Astrocyte of the hippocampus (primary cell): ENCODE results near the gene PHACTR1.

Experiments used
- DNase-seq: peaks from one replicate; pipeline ENCODE4 v3.0.0; 2011; ENCODE audit warnings: low read depth, low spot score

Gene PHACTR1

GRCh38 chr6:12947967-12948366 is 231.4 kb downstream of the PHACTR1 start:
- no peak for DNase-seq

DNA sequence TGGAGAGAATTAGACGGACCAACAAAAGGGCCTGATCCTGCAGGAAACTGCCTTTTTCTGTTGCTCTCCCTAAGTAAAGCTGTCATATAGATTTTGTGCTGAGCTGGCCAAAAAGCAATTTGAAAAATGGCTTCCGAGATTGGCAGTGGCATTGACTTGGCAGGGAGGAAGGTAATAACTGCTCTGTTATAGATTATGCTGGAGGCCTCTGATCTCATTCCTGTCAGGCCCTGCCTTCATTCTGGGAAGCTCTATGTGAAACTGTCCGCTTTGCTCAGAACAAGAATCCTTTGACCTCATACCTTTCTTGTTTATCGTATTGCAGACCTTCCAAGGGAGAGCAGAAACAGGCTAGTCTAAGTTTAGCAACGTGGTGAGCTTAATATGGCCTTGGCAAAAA is 234.4 kb downstream of the PHACTR1 start:
- DNase-seq, result no peak

- DNase-seq, result no peak
Measured at GRCh38 chr6:12951415-12951814, 234.8 kb downstream of the PHACTR1 start.

GRCh38 chr6:12952318-12952717 is 235.8 kb downstream of the PHACTR1 start:
- DNase-seq, result no peak

DNA sequence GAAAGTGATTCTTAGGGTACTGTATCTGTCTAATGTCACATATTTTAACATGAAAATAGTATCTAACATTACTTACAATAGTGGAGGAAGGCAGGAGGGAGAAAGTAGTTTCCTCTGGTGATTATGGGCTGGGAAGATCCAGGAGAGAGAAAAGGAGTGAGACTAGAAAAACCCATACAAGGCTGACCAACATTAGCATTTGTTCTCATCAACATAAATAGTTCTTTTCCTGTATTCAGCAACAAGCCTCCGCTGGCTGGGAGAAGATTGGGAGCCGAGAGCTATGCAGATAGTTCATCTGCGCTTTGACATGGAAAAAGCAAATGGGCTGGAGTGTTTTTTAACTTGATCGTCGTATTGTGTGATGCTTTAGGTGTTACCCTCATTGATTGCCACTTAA is 239.4 kb downstream of the PHACTR1 start:
- DNase-seq, result no peak

GRCh38 chr6:12956991-12957320 is 240.4 kb downstream of the PHACTR1 start:
- no peak for DNase-seq

GRCh38 chr6:12957321-12958051 is 240.9 kb downstream of the PHACTR1 start:
- DNase-seq, result peak; percentile 77

DNA sequence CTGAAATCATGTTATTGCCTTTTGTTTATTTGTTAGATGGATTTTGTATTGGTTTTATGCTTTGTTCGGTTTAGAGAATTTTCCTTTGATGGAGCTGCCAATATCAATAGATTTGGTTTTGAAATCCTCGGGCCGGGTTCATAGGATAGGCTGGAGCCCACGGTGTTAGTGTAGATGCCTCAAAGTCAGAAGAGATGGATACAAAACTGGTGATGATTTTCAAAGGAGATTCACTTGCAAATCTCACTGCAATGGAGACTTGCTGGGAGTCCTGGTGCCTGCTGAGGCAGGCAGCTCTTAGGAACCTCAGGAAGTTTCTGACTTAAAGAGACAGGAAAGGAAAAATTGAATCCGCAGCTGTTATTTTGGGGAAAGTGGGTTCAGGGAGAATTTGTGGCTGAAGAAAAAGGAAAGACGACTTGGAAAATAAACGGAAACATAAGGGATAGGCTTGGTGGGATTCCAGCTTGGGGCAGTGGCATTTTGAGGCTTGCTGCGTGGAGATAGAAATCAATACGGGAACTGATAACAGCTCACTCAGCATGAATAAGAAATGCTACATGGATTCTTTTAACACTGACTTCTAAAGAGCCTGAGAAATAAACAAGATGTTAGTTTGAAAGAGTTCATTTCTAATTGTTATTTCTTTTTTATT is 241.6 kb downstream of the PHACTR1 start:
- no peak for DNase-seq

- DNase-seq, result no peak
Measured at GRCh38 chr6:12961761-12962160, 245.2 kb downstream of the PHACTR1 start.

GRCh38 chr6:12962529-12962928 is 246.0 kb downstream of the PHACTR1 start:
- DNase-seq, result no peak

DNA sequence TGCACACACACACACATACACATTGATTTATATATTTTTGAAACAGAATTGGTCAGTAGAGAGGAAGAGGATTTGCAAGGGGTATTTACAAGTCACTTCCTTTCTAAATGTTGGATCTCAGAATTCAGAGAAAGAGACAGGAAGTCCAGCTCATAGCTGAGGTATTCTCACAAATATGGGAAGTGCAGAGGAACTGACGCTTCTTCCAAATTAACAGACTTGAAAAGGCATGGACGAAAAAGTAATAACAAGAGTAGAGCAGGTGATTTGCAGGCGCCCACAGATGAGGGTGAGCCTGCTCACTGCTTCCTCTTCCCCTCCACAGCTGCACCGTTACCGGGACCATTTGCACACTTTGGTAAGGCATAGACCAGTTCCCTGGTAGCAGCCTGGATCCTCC is 246.4 kb downstream of the PHACTR1 start:
- no peak for DNase-seq

GRCh38 chr6:12963567-12963966 is 247.0 kb downstream of the PHACTR1 start:
- no peak for DNase-seq

GRCh38 chr6:12967686-12968085 is 251.1 kb downstream of the PHACTR1 start:
- DNase-seq, result no peak

- no peak for DNase-seq
Measured at GRCh38 chr6:12968290-12968689, 251.7 kb downstream of the PHACTR1 start.

DNA sequence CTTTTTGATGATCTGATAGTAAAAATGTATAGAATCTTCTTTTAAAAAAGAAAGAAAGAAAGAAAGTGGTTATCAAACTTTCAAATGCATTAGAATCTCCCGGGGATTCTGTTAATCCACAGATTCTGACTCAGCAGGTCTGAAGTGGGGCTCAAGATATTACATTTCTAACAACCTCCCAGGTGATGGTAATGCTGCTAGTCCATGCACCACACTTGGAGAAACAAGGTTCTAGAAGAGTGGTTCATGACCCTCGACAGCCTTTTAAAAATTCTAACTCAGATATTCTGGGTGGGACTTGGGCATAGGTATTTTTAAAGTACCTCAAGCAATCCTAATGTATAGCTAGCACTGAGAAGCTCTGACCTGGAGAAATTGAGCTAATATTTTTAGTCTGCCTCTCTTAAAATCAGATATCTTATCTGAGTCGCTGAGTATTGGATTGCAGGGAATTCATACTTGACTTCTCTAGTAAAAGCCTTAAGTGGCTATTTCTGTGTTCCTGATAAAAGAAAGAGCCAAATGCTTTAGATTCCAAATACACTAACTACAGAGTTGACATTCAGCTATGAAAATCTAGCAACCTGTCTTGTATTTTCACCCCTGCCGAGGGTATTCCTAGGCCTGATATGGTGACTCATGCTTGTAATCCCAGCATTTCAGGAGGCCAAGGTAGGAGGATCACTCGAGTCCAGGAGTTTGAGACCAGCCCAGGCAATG is 252.4 kb downstream of the PHACTR1 start:
- DNase-seq, result no peak

DNA sequence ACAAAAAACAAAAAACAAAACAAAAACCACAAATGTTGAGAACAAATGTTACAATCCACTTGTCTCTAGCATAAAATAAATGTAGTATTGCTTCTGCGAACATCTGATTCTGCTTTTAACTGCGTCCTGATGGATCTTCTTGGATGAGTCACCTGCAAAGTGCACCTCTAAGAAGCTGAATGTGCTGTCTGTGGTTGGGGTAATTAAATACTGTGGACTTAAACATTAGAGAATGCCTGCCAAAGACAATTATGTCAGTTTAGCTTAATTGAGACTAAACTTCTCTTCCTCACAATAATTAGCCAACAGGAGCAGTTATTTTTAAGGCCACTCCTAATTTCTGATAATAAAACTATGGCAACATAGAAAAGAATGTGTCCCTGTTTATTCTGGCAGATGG is 253.4 kb downstream of the PHACTR1 start:
- no peak for DNase-seq

GRCh38 chr6:12973386-12973785 is 256.8 kb downstream of the PHACTR1 start:
- no peak for DNase-seq

DNA sequence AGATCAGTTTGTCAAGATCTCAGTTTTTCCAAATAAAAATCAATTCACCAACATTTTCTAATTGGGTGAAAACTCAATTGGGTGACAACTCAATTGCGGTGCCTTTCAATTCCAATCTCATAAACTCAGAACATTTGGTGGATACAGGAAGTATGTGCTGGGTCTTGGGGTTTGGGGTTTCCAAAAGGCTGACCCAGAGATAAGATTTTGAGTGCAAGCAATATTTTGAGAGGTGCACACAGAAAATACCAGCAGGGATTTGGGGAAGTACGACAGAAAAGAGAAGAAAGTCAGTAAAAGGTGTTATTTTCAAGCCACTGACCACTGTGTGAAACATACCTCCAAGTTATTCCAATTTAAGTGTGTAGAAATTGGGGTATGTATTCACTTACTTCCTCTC is 258.0 kb downstream of the PHACTR1 start:
- no peak for DNase-seq

DNA sequence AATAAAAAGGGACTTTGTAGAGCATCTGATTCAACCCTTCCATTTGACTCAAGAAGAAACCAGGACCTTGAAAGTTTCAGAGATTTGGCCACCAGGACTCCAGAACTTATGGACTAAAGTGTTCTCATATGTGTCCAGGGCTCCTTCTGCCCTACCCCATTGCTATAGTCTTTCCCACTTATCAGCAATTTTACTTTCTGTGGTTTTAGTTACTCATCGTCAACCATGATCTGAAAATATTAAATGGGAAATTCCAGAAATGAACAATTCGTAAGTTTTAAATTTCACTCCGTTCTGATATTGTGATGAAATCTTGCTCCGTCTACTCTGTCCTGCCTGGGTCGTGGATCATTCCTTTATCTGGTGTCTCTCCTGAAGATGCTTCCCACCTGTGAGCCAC is 259.8 kb downstream of the PHACTR1 start:
- DNase-seq, result no peak

GRCh38 chr6:12977206-12977605 is 260.6 kb downstream of the PHACTR1 start:
- DNase-seq, result no peak

DNA sequence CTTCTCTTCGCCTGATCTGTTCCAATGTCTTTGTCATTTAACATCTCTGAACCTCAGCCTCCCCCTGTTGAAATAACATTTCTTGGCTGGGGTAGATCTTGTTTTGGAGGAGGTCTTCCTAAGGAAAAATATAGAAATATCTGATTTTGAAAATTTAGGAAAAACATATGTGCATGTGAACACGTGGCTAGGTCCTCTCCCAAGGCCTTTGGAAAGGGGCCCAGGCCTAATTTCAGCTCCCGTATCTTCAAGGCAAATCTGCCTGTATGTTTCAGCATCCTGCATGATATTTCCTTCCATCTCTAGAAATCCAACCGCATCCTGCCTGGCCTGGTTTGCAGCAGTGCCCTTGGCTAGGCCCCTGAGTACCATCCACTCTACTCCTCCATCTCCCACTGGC is 261.2 kb downstream of the PHACTR1 start:
- no peak for DNase-seq

GRCh38 chr6:12980741-12981140 is 264.2 kb downstream of the PHACTR1 start:
- no peak for DNase-seq

- no peak for DNase-seq
Measured at GRCh38 chr6:12984776-12985175, 268.2 kb downstream of the PHACTR1 start.
